ENCODE results near the gene MIEF1. TPM values are rescaled to one million over a fixed set of nuclear protein-coding genes. Genes with fewer than 3 reads are reported as not detected.

The MIEF1 gene
- total and polyA plus RNA-seq, 2 of the 8 experiments (the other 6 are each of a cell fraction or from before 2014, with no cell fraction given) = 16.8 to 32.7 TPM

GRCh38 chr22:39508393-39508792, 6.3 kb downstream of the MIEF1 start (continued):
- TF ChIP-seq ASH2L (IDR thresholded peaks at IDR 0.05; ENCODE audit: low read length) (no peak), CREB1 (IDR thresholded peaks at IDR 0.05) (no peak), EZH2 (IDR thresholded peaks at IDR 0.05; ENCODE audit: low read depth, low read length, severe bottlenecking) (no peak), SIX5 (IDR thresholded peaks at IDR 0.05; ENCODE audit: low read depth, low read length) (no peak), RNF2 (IDR thresholded peaks at IDR 0.05; ENCODE audit: borderline replicate concordance, low read depth, low read length, missing control alignments, poor library complexity, severe bottlenecking) (no peak), POLR2AphosphoS5 (IDR thresholded peaks at IDR 0.05; ENCODE audit: low read depth, low read length) (no peak), RFX5 (IDR thresholded peaks at IDR 0.05; ENCODE audit: borderline replicate concordance, low read depth, low read length) (no peak), KDM1A (IDR thresholded peaks at IDR 0.05; ENCODE audit: borderline replicate concordance, low read length) (no peak), ATF2 (IDR thresholded peaks at IDR 0.05; ENCODE audit: low read length) (no peak), SIRT6 (IDR thresholded peaks at IDR 0.05; ENCODE audit: low read length) (no peak)
